ENCODE data around the gene ATP6V0D1.
A peak's percentile ranks its signal among the peaks of the same experiment; 100 is the strongest.

Gene ATP6V0D1

GRCh38 chr16:67480833-67481560, at the start of gene ATP6V0D1:
Gene ATP6V0D1 (minus strand): TSS chr16:67481157. CDS start chr16:67481086, 71 bp downstream.
- Mint-ChIP-seq H3K36me3 (peaks cover 18 to 27% of the 10 kb centered on the region in 2 donors), H3K9me3 (no peaks in the 10 kb centered on the region), H3K27ac (peak within 1 kb of the TSS; percentile 100), H3K27me3 (no peaks in the 10 kb centered on the region), H3K4me3 (peak within 1 kb of the TSS; percentile 100), H3K4me1 (peaks cover 36 to 63% of the 10 kb centered on the region in 2 donors)
- DNase-seq (peak; percentile 98), ATAC-seq (replicated peaks) (peak; percentile 87 to 90)

- H3K27me3 Mint-ChIP-seq = no peaks in the 10 kb centered on the region
- H3K36me3 Mint-ChIP-seq = peaks cover 16 to 34% of the 10 kb centered on the region in 2 donors
- peak overlapping the region; percentile 88 to 95 for H3K4me3 Mint-ChIP-seq
- DNase-seq (peak; percentile 69), ATAC-seq (replicated peaks) (peak; percentile 62 to 64)
- peaks cover 48 to 77% of the 10 kb centered on the region in 2 donors for H3K4me1 Mint-ChIP-seq
- H3K9me3 Mint-ChIP-seq = no peaks in the 10 kb centered on the region
- peak overlapping the region; percentile 96 for H3K27ac Mint-ChIP-seq
Measured at GRCh38 chr16:67530013-67530939, 49.3 kb upstream of the ATP6V0D1 start.

GRCh38 chr16:67529582-67530012, 48.6 kb upstream of the ATP6V0D1 start:
- Mint-ChIP-seq H3K4me3 (peak overlapping the region; percentile 88 to 95), H3K36me3 (peaks cover 21 to 39% of the 10 kb centered on the region in 2 donors), H3K4me1 (peaks cover 50 to 77% of the 10 kb centered on the region in 2 donors), H3K9me3 (no peaks in the 10 kb centered on the region), H3K27me3 (no peaks in the 10 kb centered on the region), H3K27ac (peak overlapping the region; percentile 96)
- ATAC-seq (replicated peaks) (peak; percentile 24 to 25), DNase-seq (no peak)

GRCh38 chr16:67528870-67529581, 48.1 kb upstream of the ATP6V0D1 start:
- ATAC-seq (replicated peaks) (peak; percentile 33 to 35), DNase-seq (no peak)
- Mint-ChIP-seq H3K9me3 (no peaks in the 10 kb centered on the region), H3K4me1 (peaks cover 51 to 79% of the 10 kb centered on the region in 2 donors), H3K36me3 (peaks cover 25 to 44% of the 10 kb centered on the region in 2 donors), H3K27ac (peak overlapping the region; percentile 96), H3K27me3 (no peaks in the 10 kb centered on the region), H3K4me3 (peak overlapping the region; percentile 88 to 95)

- Mint-ChIP-seq H3K4me1 (peaks cover 51 to 79% of the 10 kb centered on the region in 2 donors), H3K27ac (peak within 1 kb of the TSS; percentile 96), H3K36me3 (peaks cover 28 to 46% of the 10 kb centered on the region in 2 donors), H3K4me3 (peak within 1 kb of the TSS; percentile 88 to 95), H3K27me3 (no peaks in the 10 kb centered on the region), H3K9me3 (no peaks in the 10 kb centered on the region)
- ATAC-seq (replicated peaks) = peak; percentile 28 to 30
- no peak for DNase-seq
Measured at GRCh38 chr16:67528222-67528869, 47.4 kb upstream of the ATP6V0D1 start, which contains the start of gene RIPOR1. Gene RIPOR1 (plus strand): TSS chr16:67528829. CDS start chr16:67538447, 9,618 bp downstream.

GRCh38 chr16:67526149-67526791, 45.3 kb upstream of the ATP6V0D1 start:
- H3K9me3 Mint-ChIP-seq = no peaks in the 10 kb centered on the region
- no peak for DNase-seq
- H3K4me3 Mint-ChIP-seq = no peak overlapping the region
- no peak for ATAC-seq (replicated peaks)
- H3K36me3 Mint-ChIP-seq = peaks cover 29 to 45% of the 10 kb centered on the region in 2 donors
- no peaks in the 10 kb centered on the region for H3K27me3 Mint-ChIP-seq
- H3K27ac Mint-ChIP-seq = peak overlapping the region; percentile 26
- peaks cover 45 to 73% of the 10 kb centered on the region in 2 donors for H3K4me1 Mint-ChIP-seq

GRCh38 chr16:67525176-67525860, 44.4 kb upstream of the ATP6V0D1 start:
- Mint-ChIP-seq H3K27ac (peak overlapping the region; percentile 53), H3K9me3 (no peaks in the 10 kb centered on the region), H3K4me1 (peaks cover 46 to 73% of the 10 kb centered on the region in 2 donors), H3K36me3 (peaks cover 36 to 51% of the 10 kb centered on the region in 2 donors), H3K27me3 (no peaks in the 10 kb centered on the region), H3K4me3 (no peak overlapping the region)
- ATAC-seq (replicated peaks) = no peak
- no peak for DNase-seq

GRCh38 chr16:67521095-67521804, 40.3 kb upstream of the ATP6V0D1 start:
- Mint-ChIP-seq H3K27ac (peak overlapping the region; percentile 98), H3K36me3 (peaks cover 46 to 57% of the 10 kb centered on the region in 2 donors), H3K4me1 (peaks cover 63 to 85% of the 10 kb centered on the region in 2 donors), H3K4me3 (peak overlapping the region; percentile 90 to 94), H3K9me3 (no peaks in the 10 kb centered on the region), H3K27me3 (no peaks in the 10 kb centered on the region)
- DNase-seq = peak; percentile 96
- ATAC-seq (replicated peaks) = peak; percentile 70 to 77

- no peaks in the 10 kb centered on the region for H3K27me3 Mint-ChIP-seq
- peaks cover 32 to 41% of the 10 kb centered on the region in 2 donors for H3K36me3 Mint-ChIP-seq
- no peaks in the 10 kb centered on the region for H3K9me3 Mint-ChIP-seq
- DNase-seq (no peak), ATAC-seq (replicated peaks) (no peak)
- H3K4me1 Mint-ChIP-seq = peaks cover 60 to 85% of the 10 kb centered on the region in 2 donors
- H3K4me3 Mint-ChIP-seq = peak overlapping the region; percentile 94 to 95
- peak overlapping the region; percentile 96 for H3K27ac Mint-ChIP-seq
Measured at GRCh38 chr16:67519242-67519641, 38.3 kb upstream of the ATP6V0D1 start.

- Mint-ChIP-seq H3K36me3 (peaks cover 30 to 36% of the 10 kb centered on the region in 2 donors), H3K4me1 (peaks cover 57 to 80% of the 10 kb centered on the region in 2 donors), H3K27ac (peak overlapping the region; percentile 96), H3K27me3 (no peaks in the 10 kb centered on the region), H3K9me3 (no peaks in the 10 kb centered on the region), H3K4me3 (peak overlapping the region; percentile 94 to 95)
- ATAC-seq (replicated peaks) (no peak), DNase-seq (no peak)
Measured at GRCh38 chr16:67518676-67519075, 37.7 kb upstream of the ATP6V0D1 start.

GRCh38 chr16:67517661-67518423, 36.9 kb upstream of the ATP6V0D1 start:
- peak; percentile 84 for DNase-seq
- peak overlapping the region; percentile 94 to 95 for H3K4me3 Mint-ChIP-seq

More at GRCh38 chr16:67517661-67518423, 36.9 kb upstream of the ATP6V0D1 start:
- peaks cover 27 to 33% of the 10 kb centered on the region in 2 donors for H3K36me3 Mint-ChIP-seq
- no peaks in the 10 kb centered on the region for H3K27me3 Mint-ChIP-seq
- peak; percentile 73 to 78 for ATAC-seq (replicated peaks)
- H3K4me1 Mint-ChIP-seq = peaks cover 56 to 82% of the 10 kb centered on the region in 2 donors
- peak overlapping the region; percentile 96 for H3K27ac Mint-ChIP-seq
- H3K9me3 Mint-ChIP-seq = no peaks in the 10 kb centered on the region
